SU-DHL-6 (cell line): ENCODE measurements around the gene PLXNC1.

Experiments
- H2AFZ ChIP-seq: fragments of 200-600 bp; sonication (generic); 2 replicates; pipeline ENCODE4 v1.6.1; 2014; ENCODE audit warnings: low read depth, mild to moderate bottlenecking, moderate library complexity, mixed read lengths, antibody characterized with exemption, low read length; ENCODE audit not compliant: severe bottlenecking
- H3F3A ChIP-seq: fragments of 200-600 bp; shearing (Covaris generic); 2 replicates; pipeline ENCODE4 v1.6.0; 2016; ENCODE audit warnings: antibody characterized with exemption, mild to moderate bottlenecking; ENCODE audit not compliant: insufficient read depth
- H3K27ac ChIP-seq: fragments of 200-600 bp; sonication (generic); 2 replicates; pipeline ENCODE4 v1.5.1; 2016; ENCODE audit warnings: low read depth, mild to moderate bottlenecking, low read length, moderate library complexity, mixed read lengths
- H3K27me3 ChIP-seq: fragments of 200-600 bp; sonication (generic), shearing (Covaris generic); 2 replicates; pipeline ENCODE4 v1.6.0; 2014; ENCODE audit warnings: mild to moderate bottlenecking, low read length
- H3K36me3 ChIP-seq: fragments of 200-600 bp; sonication (generic); 2 replicates; pipeline ENCODE4 v1.6.1; 2014; ENCODE audit warnings: mild to moderate bottlenecking, low read length, mixed read lengths
- H3K4me2 ChIP-seq: fragments of 300-600, 200-600 bp; shearing (Covaris generic), sonication (generic); 2 replicates; pipeline ENCODE4 v1.6.0; 2014; ENCODE audit warnings: low read length, low read depth, mild to moderate bottlenecking; ENCODE audit not compliant: poor library complexity, severe bottlenecking
- H3K4me3 ChIP-seq: fragments of 200-600 bp; sonication (generic); 2 replicates; pipeline ENCODE4 v1.5.1; 2014; ENCODE audit warnings: antibody characterized with exemption, low read length, mild to moderate bottlenecking, mixed read lengths; ENCODE audit not compliant: insufficient read depth, poor library complexity, severe bottlenecking
- H3K79me2 ChIP-seq: fragments of 200-600 bp; sonication (generic); 2 replicates; pipeline ENCODE4 v1.6.1; 2014; ENCODE audit warnings: mild to moderate bottlenecking, low read length, moderate library complexity; ENCODE audit not compliant: insufficient read depth
- H3K9ac ChIP-seq: fragments of 200-600 bp; sonication (generic); 2 replicates; pipeline ENCODE4 v1.7.0; 2014; ENCODE audit warnings: mild to moderate bottlenecking, low read length
- H3K9me2 ChIP-seq: fragments of 200-600 bp; sonication (generic); replicated peaks from 2 replicates; pipeline ENCODE4 v1.6.1; 2014; ENCODE audit warnings: low read length; ENCODE audit not compliant: insufficient read depth
- H3K9me3 ChIP-seq: fragments of 200-600 bp; sonication (generic); 2 replicates; pipeline ENCODE4 v1.6.1; 2014; ENCODE audit warnings: low read length, mixed read lengths; ENCODE audit not compliant: insufficient read depth
- H4K20me1 ChIP-seq: fragments of 200-600 bp; sonication (generic); 2 replicates; pipeline ENCODE4 v1.6.1; 2014; ENCODE audit warnings: low read depth, mild to moderate bottlenecking, antibody characterized with exemption, low read length, moderate library complexity, mixed read lengths
- EZH2phosphoT487 ChIP-seq: fragments of 200-600 bp; sonication (generic), shearing (Covaris generic); conservative IDR thresholded peaks from 2 replicates; pipeline ENCODE4 v1.6.1; 2018; ENCODE audit warnings: mild to moderate bottlenecking, antibody characterized with exemption, low read length, moderate library complexity, mixed read lengths
- TF ChIP-seq, protein P1 (sequence below): fragments of 200-600 bp; sonication (generic); IDR thresholded peaks from one replicate; pipeline ENCODE4 v1.5.1; 2017; ENCODE audit warnings: antibody characterized with exemption, mild to moderate bottlenecking, low read length, moderate library complexity; ENCODE audit not compliant: insufficient read depth, poor library complexity, severe bottlenecking

Gene PLXNC1

DNA sequence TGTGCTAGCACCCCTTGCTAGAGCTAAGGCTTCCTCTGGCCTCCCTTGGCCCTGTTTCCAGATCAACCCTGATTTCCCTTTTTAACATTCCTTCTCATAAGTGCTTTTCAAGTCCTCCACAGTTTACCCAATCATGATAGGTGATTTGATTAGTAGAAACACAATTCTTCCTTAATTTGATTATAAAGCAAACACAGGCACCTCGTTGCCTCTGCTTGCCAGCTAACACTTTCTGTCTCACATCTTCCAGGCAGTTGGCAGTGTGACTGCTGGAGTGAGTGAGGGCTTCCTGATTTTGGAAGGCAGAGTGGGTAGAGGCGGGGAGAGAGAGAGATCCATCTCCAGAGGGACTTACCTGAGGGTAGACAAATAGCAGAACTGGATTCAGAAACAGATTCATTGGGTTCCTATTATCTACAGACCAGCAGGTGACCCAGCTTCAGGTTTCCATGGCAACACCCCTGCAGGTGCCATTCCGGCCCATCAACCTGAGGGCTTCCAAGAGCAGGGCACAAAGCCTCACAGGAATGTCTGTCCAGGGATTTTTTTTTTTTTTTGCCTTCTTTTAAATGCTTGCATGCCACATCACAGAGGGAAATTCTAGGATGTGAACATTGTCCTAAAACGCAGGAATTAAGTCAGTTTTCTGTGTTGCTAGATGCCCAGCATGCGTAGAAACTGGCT is 77.7 kb downstream of the PLXNC1 start:
- H3K79me2 ChIP-seq: no peaks in the 10 kb centered on the region
- H3K4me3 ChIP-seq: no peak overlapping the region
- no peak overlapping the region for H3K9ac ChIP-seq
- no peaks in the 10 kb centered on the region for H3K9me3 ChIP-seq
- H3F3A ChIP-seq: no peaks in the 10 kb centered on the region
- H3K36me3 ChIP-seq: peaks cover 8% of the 10 kb centered on the region; the same call in 1 of the 2 replicates
- H3K27me3 ChIP-seq: no peaks in the 10 kb centered on the region
- no peak for TF ChIP-seq EZH2phosphoT487
- TF ChIP-seq, protein P1, sequence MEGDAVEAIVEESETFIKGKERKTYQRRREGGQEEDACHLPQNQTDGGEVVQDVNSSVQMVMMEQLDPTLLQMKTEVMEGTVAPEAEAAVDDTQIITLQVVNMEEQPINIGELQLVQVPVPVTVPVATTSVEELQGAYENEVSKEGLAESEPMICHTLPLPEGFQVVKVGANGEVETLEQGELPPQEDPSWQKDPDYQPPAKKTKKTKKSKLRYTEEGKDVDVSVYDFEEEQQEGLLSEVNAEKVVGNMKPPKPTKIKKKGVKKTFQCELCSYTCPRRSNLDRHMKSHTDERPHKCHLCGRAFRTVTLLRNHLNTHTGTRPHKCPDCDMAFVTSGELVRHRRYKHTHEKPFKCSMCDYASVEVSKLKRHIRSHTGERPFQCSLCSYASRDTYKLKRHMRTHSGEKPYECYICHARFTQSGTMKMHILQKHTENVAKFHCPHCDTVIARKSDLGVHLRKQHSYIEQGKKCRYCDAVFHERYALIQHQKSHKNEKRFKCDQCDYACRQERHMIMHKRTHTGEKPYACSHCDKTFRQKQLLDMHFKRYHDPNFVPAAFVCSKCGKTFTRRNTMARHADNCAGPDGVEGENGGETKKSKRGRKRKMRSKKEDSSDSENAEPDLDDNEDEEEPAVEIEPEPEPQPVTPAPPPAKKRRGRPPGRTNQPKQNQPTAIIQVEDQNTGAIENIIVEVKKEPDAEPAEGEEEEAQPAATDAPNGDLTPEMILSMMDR: no peak
- no peaks in the 10 kb centered on the region for H4K20me1 ChIP-seq
- H3K27ac ChIP-seq: no peak overlapping the region
- no peak overlapping the region for H2AFZ ChIP-seq
- no peak overlapping the region for H3K4me2 ChIP-seq
- H3K9me2 ChIP-seq: no peaks in the 10 kb centered on the region

DNA sequence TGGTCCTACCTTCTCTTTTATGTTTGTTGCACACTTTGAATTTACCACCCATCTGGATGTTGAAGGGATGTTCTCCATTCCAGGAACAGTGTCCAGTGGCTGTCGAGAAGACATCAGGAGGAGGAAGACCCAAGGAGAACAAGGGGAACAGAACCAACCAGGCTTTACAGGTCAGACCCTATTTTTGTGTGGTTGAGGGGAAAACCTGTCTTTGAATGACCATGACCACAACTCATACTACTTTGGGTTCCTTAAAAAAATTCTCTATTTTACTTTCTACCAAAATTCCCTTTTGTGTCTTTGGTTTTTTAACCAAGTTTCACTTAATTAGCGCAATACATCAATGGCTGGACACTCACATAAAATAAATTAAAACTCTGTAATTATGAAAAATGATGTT is 78.7 kb downstream of the PLXNC1 start:
- H3K4me3 ChIP-seq: no peak overlapping the region
- no peak overlapping the region for H3K27ac ChIP-seq
- no peak overlapping the region for H3K4me2 ChIP-seq
- no peak overlapping the region for H3K9ac ChIP-seq
- no peaks in the 10 kb centered on the region for H3K79me2 ChIP-seq
- no peaks in the 10 kb centered on the region for H3K9me3 ChIP-seq
- H4K20me1 ChIP-seq: no peaks in the 10 kb centered on the region
- no peaks in the 10 kb centered on the region for H3K9me2 ChIP-seq
- peaks cover 8% of the 10 kb centered on the region; the same call in 1 of the 2 replicates for H3K36me3 ChIP-seq
- no peak overlapping the region for H2AFZ ChIP-seq
- TF ChIP-seq, protein P1: no peak
- TF ChIP-seq EZH2phosphoT487: no peak
- no peaks in the 10 kb centered on the region for H3K27me3 ChIP-seq
- no peaks in the 10 kb centered on the region for H3F3A ChIP-seq

DNA sequence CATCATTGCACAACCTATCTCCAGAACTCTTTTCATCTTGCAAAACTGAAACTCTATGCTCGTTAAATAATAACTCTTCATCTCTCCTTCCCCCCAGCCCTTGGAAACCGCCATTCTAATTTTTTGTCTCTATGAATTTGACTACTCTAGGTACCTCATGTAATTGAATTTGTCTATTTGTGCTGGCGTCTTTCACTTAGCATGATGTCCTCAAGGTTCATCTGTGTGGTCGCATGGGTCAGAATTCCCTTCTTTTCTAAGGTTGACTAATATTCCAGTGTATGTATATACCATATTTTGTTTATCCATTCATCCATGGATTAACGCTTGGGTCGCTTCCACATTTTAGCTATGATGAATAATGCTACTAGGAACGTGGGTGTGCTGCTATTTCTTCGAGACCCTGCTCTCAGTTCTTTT is 80.1 kb downstream of the PLXNC1 start:
- Histone ChIP-seq H3K9me2 (no peaks in the 10 kb centered on the region), H3K27ac (no peak overlapping the region), H3F3A (no peaks in the 10 kb centered on the region), H4K20me1 (no peaks in the 10 kb centered on the region), H3K9me3 (no peaks in the 10 kb centered on the region), H3K9ac (no peak overlapping the region), H3K27me3 (no peaks in the 10 kb centered on the region), H2AFZ (no peak overlapping the region), H3K36me3 (peaks cover 8% of the 10 kb centered on the region; the same call in 1 of the 2 replicates), H3K4me2 (no peak overlapping the region), H3K4me3 (no peak overlapping the region), H3K79me2 (no peaks in the 10 kb centered on the region)
- TF ChIP-seq EZH2phosphoT487: no peak
- TF ChIP-seq, protein P1: no peak
